Breast epithelium (tissue), 4 donors: Measurements from ENCODE around the gene HOXC13. TPM values are rescaled to one million over a fixed set of nuclear protein-coding genes. Genes with fewer than 3 reads are reported as not detected.

Experiments used
- DNase-seq, 2 donors: peaks; one replicate each; pipeline ENCODE4 v3.0.0-alpha.2; 2019; ENCODE audit warnings: low spot score in 2 of 2
- H3K27ac ChIP-seq, 2 donors: fragments of 200-600 bp; sonication (generic) in 1 of 2; one replicate each; pipeline ENCODE4 v1.5.1; 2016 to 2019; ENCODE audit warnings: mild to moderate bottlenecking in 1 of 2
- H3K27me3 ChIP-seq, 2 donors: fragments of 200-600 bp; sonication (generic) in 1 of 2; one replicate each; pipeline versions ENCODE4 v1.5.1 to v1.6.0; 2017 to 2019; ENCODE audit warnings: control low read depth in 1 of 2, mild to moderate bottlenecking in 1 of 2
- H3K36me3 ChIP-seq: fragments of 200-600 bp; one replicate; pipeline ENCODE4 v1.5.1; 2019
- H3K4me1 ChIP-seq, 2 donors: fragments of 200-600 bp; sonication (generic); one replicate each; pipeline ENCODE4 v1.5.1; 2016 to 2019; ENCODE audit warnings: control low read depth in 1 of 2
- H3K4me3 ChIP-seq, 3 donors: fragments of 200-600 bp; sonication (generic); 1 replicate in 2 of 3; 2 replicates in 1 of 3; pipeline ENCODE4 v1.5.1; 2016 to 2019; ENCODE audit warnings: mild to moderate bottlenecking in 3 of 3, moderate library complexity in 2 of 3
- H3K9me3 ChIP-seq, 2 donors: fragments of 200-600 bp; sonication (generic) in 1 of 2; one replicate each; pipeline ENCODE4 v1.5.1; 2016 to 2019; ENCODE audit warnings: control low read depth in 1 of 2
- CTCF ChIP-seq, 3 donors: fragments of 450-650 bp; IDR thresholded peaks; one replicate each; pipeline ENCODE4 v1.5.1; 2016 to 2017; ENCODE audit warnings: antibody characterized with exemption in 3 of 3, mild to moderate bottlenecking in 3 of 3, moderate library complexity in 3 of 3
- POLR2A ChIP-seq: fragments of 450-650 bp; IDR thresholded peaks from one replicate; pipeline ENCODE4 v1.6.1; 2016; ENCODE audit warnings: antibody characterized with exemption, mild to moderate bottlenecking, moderate library complexity
- POLR2AphosphoS5 ChIP-seq, 3 donors: sonication (generic); formaldehyde crosslinking; IDR thresholded peaks; one replicate each; pipeline ENCODE4 v1.6.1; 2017; ENCODE audit warnings: antibody characterized with exemption in 3 of 3
- intact Hi-C: fragments of 100-400 bp; cut with DNase I; formaldehyde crosslinking; loops from one replicate; pipeline ENCODE4 v1.15.1; 2023; ENCODE audit warnings: low total_unique reads
- total RNA-seq, 3 donors: library from RNA; depleted of rRNA; stranded (reverse); fragments of >200 nt; gene quantifications; one replicate each; pipeline ENCODE4 v1.1.0, GENCODE V29; 2016

The HOXC13 gene
- total RNA-seq, 3 donors from 2014 or later: 0.98 to 1.0 TPM; not detected in 1

GRCh38 chr12:53916788-53917655 lies 21.6 kb upstream of the HOXC13 start:
- H3K36me3 ChIP-seq: no peaks in the 10 kb centered on the region
- no peaks in the 10 kb centered on the region for H3K4me1 ChIP-seq
- no peak overlapping the region for H3K27ac ChIP-seq
- no peaks in the 10 kb centered on the region for H3K9me3 ChIP-seq
- DNase-seq: no peak
- no peak for TF ChIP-seq POLR2A
- no peak for TF ChIP-seq POLR2AphosphoS5 (IDR thresholded peaks at IDR 0.05)
- TF ChIP-seq CTCF (IDR thresholded peaks at IDR 0.05): no peak
- H3K4me3 ChIP-seq: no peak overlapping the region
- peaks cover 0 to 12% of the 10 kb centered on the region in 2 donors for H3K27me3 ChIP-seq
- intact Hi-C loops: no loop called here

GRCh38 chr12:53924521-53925405 lies 13.9 kb upstream of the HOXC13 start:
- Histone ChIP-seq H3K36me3 (no peaks in the 10 kb centered on the region), H3K4me1 (no peaks in the 10 kb centered on the region), H3K9me3 (no peaks in the 10 kb centered on the region), H3K27ac (no peak overlapping the region), H3K4me3 (no peak overlapping the region), H3K27me3 (peaks cover 0 to 58% of the 10 kb centered on the region in 2 donors)
- no peak for DNase-seq
- intact Hi-C loops: no loop called here
- TF ChIP-seq POLR2AphosphoS5 (IDR thresholded peaks at IDR 0.05) (no peak), POLR2A (no peak), CTCF (IDR thresholded peaks at IDR 0.05) (no peak)

DNA sequence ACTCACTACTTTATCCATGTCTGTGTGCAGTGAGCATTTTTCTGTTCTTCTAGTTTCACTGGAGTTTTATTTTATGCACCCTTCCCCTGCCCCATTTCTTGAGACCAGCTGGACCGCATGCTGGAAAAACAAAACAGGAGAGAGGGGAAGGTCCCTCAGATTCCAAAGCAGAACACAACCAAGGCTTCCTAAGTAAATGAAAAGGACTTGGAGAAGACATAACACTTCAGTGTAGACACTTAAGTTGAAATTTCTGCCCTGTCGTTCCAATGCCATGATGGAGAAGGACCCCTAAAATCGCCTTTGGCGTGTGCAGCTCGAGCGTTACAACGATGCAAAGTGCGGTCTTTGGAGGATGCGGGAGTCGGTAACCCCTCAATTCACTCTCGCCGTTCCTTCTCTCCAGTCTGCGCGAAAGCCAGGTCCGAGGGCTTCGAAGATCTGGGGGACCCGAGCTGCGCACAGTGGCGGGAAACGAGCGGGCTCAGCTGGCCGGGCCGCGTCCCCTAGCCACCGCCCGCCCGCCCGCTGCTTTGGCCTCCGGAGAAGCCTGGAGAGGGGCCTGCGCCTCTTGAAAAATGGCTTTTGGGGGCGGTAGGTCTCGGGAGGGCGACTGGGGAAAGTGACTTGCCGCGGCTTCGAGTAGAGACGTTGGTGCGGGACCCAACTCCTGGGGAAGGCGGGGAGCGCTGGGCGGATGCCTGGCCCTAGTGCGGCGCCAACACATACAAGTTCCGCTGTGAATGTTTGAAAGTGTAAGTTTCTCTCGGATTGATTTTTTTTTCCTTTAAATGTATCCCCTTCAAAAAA lies 11.2 kb upstream of the HOXC13 start:
- Histone ChIP-seq H3K4me3 (no peak overlapping the region), H3K27me3 (peaks cover 0 to 84% of the 10 kb centered on the region in 2 donors), H3K4me1 (no peaks in the 10 kb centered on the region), H3K36me3 (no peaks in the 10 kb centered on the region), H3K9me3 (no peaks in the 10 kb centered on the region), H3K27ac (no peak overlapping the region)
- no peak for TF ChIP-seq POLR2A
- TF ChIP-seq CTCF (IDR thresholded peaks at IDR 0.05): no peak
- no peak for TF ChIP-seq POLR2AphosphoS5 (IDR thresholded peaks at IDR 0.05)
- DNase-seq: no peak
- intact Hi-C loops: no loop called here

DNA sequence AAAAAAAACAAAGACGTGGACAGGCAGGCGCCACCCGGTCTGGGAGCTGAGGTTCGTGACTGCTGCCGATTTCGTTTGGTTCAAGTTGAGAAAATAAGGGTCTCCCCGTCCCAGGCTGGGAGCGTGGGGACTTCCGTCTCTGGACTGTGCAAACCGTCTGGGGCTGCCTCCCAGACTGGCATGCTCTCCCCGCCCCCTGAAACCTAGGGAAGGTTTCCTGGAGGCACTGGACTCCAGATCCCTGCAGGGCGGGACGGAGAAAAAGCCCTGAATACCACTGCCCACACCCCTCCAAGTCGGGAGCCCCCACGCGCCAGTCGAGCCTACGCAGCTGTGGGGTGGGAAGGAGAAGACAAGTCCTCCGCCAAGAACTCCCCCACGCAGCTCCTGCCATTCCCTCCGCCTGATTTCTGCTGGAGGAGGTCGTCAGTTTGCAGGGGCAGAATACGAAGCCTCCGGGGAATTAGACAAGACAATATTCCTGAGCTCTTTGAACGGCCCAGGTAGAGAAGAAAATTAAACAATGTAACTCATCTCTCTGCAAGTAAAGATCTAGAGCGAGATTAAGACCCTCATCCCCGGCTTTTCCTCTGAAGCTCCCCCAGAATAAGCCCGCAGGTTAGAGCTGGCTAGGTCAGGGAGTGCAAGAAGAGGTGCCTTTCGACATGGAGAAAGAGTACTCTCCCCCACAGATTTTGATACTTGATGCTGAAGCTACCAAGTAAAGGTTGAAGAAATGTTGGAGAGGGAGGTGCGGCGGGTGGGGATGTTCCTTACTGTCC lies 10.4 kb upstream of the HOXC13 start:
- peaks cover 0 to 87% of the 10 kb centered on the region in 2 donors for H3K27me3 ChIP-seq
- no peaks in the 10 kb centered on the region for H3K9me3 ChIP-seq
- no peak overlapping the region for H3K27ac ChIP-seq
- H3K4me3 ChIP-seq: no peak overlapping the region
- no peaks in the 10 kb centered on the region for H3K4me1 ChIP-seq
- intact Hi-C loops: no loop called here
- no peak for DNase-seq
- no peak for TF ChIP-seq POLR2AphosphoS5 (IDR thresholded peaks at IDR 0.05)
- TF ChIP-seq POLR2A: no peak
- no peaks in the 10 kb centered on the region for H3K36me3 ChIP-seq

DNA sequence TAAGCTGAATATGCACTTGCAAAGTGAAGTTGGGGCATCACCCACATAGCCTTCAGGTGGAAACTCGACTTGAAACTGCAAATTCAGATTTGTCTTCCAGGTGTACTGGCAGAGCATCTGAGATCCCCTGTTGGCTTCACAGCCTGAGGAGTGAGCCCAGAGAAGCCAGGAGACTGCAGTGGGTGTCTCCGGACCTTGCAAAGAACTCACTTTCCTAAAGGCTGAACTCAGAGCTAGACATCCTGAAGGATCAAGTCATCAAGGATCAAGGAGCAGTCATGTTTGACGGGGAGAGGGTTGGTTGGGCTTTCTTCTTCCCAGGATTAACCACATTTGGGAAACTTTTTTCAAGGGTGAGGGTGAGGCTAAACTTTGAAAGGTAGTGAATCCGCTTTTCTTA lies 9.1 kb upstream of the HOXC13 start:
- no peak for TF ChIP-seq POLR2A
- TF ChIP-seq CTCF (IDR thresholded peaks at IDR 0.05): no peak
- TF ChIP-seq POLR2AphosphoS5 (IDR thresholded peaks at IDR 0.05): no peak
- Histone ChIP-seq H3K4me3 (no peak overlapping the region), H3K4me1 (no peaks in the 10 kb centered on the region), H3K27me3 (peaks cover 0 to 93% of the 10 kb centered on the region in 2 donors), H3K27ac (no peak overlapping the region), H3K9me3 (no peaks in the 10 kb centered on the region), H3K36me3 (no peaks in the 10 kb centered on the region)
- DNase-seq: no peak
- intact Hi-C loops: no loop called here
